Measurements from ENCODE around the gene STUM. TPM values are rescaled to one million over a fixed set of nuclear protein-coding genes. Genes with fewer than 3 reads are reported as not detected.

Gene STUM
- total RNA-seq, 2 donors from 2014 or later, result not detected

DNA sequence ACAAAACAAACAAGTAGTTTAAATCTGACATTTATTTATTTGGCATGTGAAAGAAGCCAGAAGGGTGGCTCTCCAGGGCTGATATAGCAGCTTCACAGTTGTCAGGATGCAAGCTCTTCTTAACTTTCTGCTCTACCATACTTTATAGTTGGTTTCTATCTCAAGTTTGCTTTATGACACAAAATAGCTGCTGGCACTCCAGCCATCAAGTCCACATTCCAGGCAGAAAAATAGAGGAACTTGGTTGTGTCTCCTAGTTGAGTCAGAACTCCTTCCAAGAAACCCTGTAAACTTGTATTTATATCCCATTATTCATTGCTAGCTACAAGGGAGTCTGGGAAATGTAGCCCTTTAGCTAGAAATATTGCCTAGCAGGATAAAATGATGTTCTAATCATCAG, 24.0 kb upstream of the STUM start:
- Mint-ChIP-seq H3K9me3 (no peaks in the 10 kb centered on the region), H3K4me3 (no peak overlapping the region), H3K36me3 (ENCODE audit: insufficient read depth in 2 of 2) (no peaks in the 10 kb centered on the region), H3K27me3 (ENCODE audit: low read depth) (peaks cover 14% of the 10 kb centered on the region), H3K27ac (no peak overlapping the region), H3K4me1 (ENCODE audit: low read depth) (no peaks in the 10 kb centered on the region)
- ATAC-seq (replicated peaks in 1 of 2) (no peak), DNase-seq (no peak)

DNA sequence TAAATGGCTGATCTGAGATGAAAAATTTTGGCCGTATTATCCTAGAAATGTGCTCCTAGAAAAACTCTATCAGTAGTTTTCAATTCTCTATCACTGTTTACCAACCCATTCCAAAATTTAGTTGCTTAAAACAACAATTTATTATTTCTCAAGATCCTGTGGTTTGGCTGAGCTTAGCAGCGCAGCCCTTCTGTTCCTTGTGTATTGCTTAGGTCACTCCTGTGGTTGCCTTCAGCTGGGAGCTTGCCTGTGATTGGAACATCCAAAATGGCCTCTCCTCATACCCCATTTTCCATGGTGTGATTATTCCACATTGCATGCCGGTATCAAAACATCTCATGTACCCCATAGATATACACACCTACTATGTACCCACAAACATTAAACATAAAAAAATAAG, 22.8 kb upstream of the STUM start:
- H3K4me1 Mint-ChIP-seq (ENCODE audit: low read depth), result no peaks in the 10 kb centered on the region
- DNase-seq (no peak), ATAC-seq (replicated peaks in 1 of 2) (no peak)
- no peaks in the 10 kb centered on the region for H3K36me3 Mint-ChIP-seq (ENCODE audit: insufficient read depth in 2 of 2)
- no peaks in the 10 kb centered on the region for H3K9me3 Mint-ChIP-seq
- H3K27me3 Mint-ChIP-seq (ENCODE audit: low read depth), result peaks cover 14% of the 10 kb centered on the region
- no peak overlapping the region for H3K27ac Mint-ChIP-seq
- H3K4me3 Mint-ChIP-seq, result no peak overlapping the region

DNA sequence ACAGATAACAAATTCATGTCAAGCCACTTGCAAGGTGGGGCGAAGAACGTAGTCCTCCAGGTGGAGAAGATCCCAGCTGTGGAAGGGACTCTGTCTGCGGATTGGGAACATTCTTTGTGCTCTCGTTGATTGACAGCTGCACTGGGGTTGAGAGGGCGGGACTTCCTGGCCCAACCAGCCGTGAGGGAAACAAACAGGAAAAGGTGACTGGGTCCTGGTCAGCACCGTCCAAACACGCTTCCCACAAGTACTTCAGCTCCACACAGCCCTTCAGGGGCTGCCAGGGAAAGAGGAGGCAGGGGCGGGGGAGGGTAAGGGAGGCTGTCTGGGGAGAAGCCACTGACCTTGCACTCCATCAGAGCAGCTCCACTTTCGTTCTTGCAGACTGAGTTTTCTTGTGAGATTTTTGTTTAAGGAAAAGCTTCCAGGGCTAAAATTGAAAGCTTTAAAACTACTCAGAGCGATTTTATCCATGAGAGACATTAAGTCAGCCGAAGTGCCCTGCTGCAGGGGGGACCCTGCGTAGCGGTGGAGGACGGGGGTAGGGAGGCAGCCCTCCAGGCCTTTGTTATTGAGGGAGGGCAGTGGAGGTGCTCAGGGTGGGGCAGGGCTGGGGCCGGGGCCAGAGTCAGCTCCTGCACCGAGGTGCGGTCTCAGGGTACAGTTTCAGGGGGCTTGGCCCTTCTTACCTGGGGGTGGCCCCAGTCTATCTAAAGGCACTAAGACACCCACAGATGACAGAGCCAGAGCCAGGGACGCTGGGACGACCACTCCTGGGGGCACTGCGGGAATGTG, 21.6 kb upstream of the STUM start:
- H3K27me3 Mint-ChIP-seq (ENCODE audit: low read depth), result peaks cover 17% of the 10 kb centered on the region
- no peaks in the 10 kb centered on the region for H3K9me3 Mint-ChIP-seq
- no peaks in the 10 kb centered on the region for H3K36me3 Mint-ChIP-seq (ENCODE audit: insufficient read depth in 2 of 2)
- no peak overlapping the region for H3K4me3 Mint-ChIP-seq
- ATAC-seq (replicated peaks in 1 of 2) (no peak), DNase-seq (no peak)
- no peaks in the 10 kb centered on the region for H3K4me1 Mint-ChIP-seq (ENCODE audit: low read depth)
- no peak overlapping the region for H3K27ac Mint-ChIP-seq

DNA sequence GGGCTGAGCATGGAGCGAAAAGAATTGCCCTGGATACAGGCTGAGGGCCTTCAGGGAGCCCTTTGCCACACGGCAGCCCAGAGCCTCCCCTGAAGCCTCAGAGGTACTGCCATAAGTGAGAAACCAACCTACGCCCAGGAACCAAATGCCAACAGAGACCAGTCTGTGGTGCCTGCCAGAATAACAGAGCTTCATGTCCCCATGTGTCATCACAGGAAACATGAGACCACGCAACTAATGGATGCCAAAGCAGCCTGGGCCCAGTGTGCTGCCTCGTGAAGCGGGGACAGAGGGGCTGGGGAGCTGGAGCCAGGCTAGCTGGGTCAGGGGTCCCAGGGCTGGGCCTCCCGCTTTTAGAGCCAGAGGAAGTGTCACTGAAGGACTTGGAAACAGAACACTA, 18.7 kb upstream of the STUM start:
- Mint-ChIP-seq H3K27ac (no peak overlapping the region), H3K36me3 (ENCODE audit: insufficient read depth in 2 of 2) (no peaks in the 10 kb centered on the region)
- no peak for ATAC-seq (replicated peaks in 1 of 2)

DNA sequence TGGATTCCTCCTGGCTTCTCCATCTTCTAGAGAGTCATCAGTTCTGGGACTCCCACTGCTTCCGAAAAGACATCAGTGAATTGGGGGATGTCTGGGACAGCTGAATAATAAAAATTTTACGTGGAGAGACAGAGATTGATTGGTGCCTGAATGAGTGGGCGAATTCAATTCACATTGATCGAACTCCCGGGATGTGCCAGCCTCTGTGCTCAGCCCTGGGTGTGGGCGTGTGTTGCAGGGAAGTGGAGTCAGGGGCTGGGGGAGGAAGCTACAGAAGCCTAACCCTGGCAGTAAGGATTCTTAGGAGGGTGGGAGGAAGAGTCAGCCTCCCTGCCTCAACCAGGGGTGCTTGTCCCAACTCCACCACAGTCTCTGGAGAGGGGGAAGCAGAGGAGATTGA, 18.0 kb upstream of the STUM start:
- Mint-ChIP-seq H3K27me3 (ENCODE audit: low read depth) (peaks cover 6% of the 10 kb centered on the region), H3K27ac (no peak overlapping the region), H3K4me3 (no peak overlapping the region), H3K36me3 (ENCODE audit: insufficient read depth in 2 of 2) (no peaks in the 10 kb centered on the region), H3K9me3 (no peaks in the 10 kb centered on the region), H3K4me1 (ENCODE audit: low read depth) (no peaks in the 10 kb centered on the region)
- no peak for DNase-seq
- ATAC-seq (replicated peaks in 1 of 2), result no peak

More for the DNA sequence above, 18.7 kb upstream of the STUM start:
- no peaks in the 10 kb centered on the region for H3K4me1 Mint-ChIP-seq (ENCODE audit: low read depth)
- H3K9me3 Mint-ChIP-seq, result no peaks in the 10 kb centered on the region
- H3K27me3 Mint-ChIP-seq (ENCODE audit: low read depth), result peaks cover 6% of the 10 kb centered on the region
- no peak for DNase-seq
- H3K4me3 Mint-ChIP-seq, result no peak overlapping the region

DNA sequence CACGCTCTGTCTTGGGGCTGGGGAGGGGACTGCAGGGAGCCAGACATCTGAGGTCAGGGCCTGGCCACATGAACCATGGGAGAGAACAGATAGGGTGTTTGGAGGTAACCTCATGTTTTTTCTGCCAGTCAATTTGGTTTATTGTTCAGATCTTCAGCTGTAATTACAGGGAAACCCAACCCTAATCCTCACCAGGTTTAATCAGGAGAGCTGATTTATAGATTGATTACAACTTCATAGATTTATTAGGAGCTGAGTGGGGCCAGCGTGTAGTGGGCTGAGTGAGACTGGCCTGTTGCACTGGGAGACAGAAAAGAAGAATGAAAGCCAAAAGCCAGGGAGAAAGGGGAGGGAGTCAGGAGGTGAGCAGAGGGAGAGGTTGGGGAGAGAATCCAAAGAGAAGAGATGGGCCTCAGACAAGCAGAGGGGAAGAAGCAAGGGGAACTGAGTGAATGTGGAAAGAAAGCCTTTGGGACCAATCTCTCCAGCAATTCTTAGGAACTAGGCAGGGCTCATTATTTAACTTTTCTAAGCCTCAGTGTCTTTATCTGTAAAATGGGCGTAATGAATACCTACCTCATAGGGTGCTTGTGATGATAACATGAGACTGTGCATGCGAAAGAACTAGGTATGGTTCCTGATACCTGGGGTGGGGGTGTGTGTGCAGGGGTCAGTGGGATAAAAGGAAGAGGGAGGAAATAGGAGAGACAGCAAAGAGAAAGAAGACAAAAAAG, 17.0 kb upstream of the STUM start:
- no peaks in the 10 kb centered on the region for H3K9me3 Mint-ChIP-seq
- no peak for ATAC-seq (replicated peaks in 1 of 2)
- H3K4me1 Mint-ChIP-seq (ENCODE audit: low read depth), result no peaks in the 10 kb centered on the region
- no peak overlapping the region for H3K4me3 Mint-ChIP-seq
- H3K27me3 Mint-ChIP-seq (ENCODE audit: low read depth), result peaks cover 6% of the 10 kb centered on the region
- H3K36me3 Mint-ChIP-seq (ENCODE audit: insufficient read depth in 2 of 2), result no peaks in the 10 kb centered on the region
- no peak for DNase-seq
- H3K27ac Mint-ChIP-seq, result no peak overlapping the region

DNA sequence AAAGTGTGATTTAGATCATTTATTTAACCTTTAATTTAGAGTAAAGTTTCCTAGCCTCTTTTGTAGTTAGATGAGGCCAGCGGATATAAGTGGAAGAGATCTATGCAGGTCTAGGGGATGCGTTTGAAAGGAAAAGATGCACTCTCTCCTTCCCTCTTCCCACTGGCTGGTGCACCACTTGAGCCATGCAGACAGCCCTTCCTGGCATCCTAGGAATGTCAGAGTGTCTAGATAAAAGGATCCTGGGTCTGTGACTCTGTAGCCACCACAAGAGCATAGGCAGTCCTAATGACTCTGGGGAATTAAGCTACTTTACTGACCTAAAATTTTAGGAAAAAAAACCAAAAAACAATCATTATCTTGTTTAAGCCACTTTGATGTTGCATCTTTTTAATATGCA, 16.0 kb upstream of the STUM start:
- Mint-ChIP-seq H3K36me3 (ENCODE audit: insufficient read depth in 2 of 2) (no peaks in the 10 kb centered on the region), H3K9me3 (no peaks in the 10 kb centered on the region), H3K4me1 (ENCODE audit: low read depth) (no peaks in the 10 kb centered on the region), H3K27me3 (ENCODE audit: low read depth) (peaks cover 6% of the 10 kb centered on the region), H3K27ac (no peak overlapping the region), H3K4me3 (no peak overlapping the region)
- ATAC-seq (replicated peaks in 1 of 2), result no peak
- no peak for DNase-seq

DNA sequence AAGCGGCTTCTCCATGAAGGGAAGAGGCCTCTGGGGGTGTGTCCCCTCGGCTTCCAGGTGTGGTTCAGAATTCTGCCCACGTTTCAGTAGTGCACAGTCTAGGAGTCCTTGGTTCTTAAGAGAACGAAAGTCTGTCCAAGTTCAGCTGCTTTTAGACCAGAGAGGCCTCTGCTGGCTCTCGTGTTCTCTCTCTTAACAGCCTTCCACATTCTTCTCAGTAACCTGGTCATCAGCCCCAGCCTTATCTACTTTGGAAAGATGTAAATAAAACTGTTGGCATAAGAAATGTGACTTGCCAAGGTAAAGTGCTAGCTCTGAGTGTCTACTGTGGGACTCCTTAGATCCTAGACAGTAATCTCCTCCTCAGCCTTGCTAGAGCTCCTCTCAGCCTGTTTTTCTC, 15.3 kb upstream of the STUM start:
- no peaks in the 10 kb centered on the region for H3K36me3 Mint-ChIP-seq (ENCODE audit: insufficient read depth in 2 of 2)
- ATAC-seq (replicated peaks in 1 of 2) (no peak), DNase-seq (no peak)
- peaks cover 6% of the 10 kb centered on the region for H3K27me3 Mint-ChIP-seq (ENCODE audit: low read depth)
- no peaks in the 10 kb centered on the region for H3K9me3 Mint-ChIP-seq
- no peak overlapping the region for H3K27ac Mint-ChIP-seq
- H3K4me1 Mint-ChIP-seq (ENCODE audit: low read depth), result no peaks in the 10 kb centered on the region
- no peak overlapping the region for H3K4me3 Mint-ChIP-seq

DNA sequence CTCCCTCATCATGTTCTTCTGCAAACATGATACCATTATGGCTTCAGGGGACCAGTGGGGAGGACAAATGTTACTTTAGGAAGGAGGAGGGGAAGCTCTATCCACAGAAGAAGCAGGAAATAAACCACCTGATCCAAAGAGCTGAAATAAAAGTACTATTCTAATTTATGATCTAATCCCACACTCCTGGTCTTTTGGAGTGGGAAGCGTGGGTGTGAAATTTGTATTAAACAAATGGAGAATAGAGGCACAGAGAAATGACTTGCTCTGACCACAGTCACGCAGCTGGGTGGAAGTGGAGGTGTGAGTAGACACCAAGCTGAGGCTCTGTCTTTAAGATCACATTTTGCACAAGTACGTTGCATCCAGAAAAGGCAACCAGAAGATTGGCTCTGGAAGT, 14.5 kb upstream of the STUM start:
- Mint-ChIP-seq H3K4me3 (no peak overlapping the region), H3K4me1 (ENCODE audit: low read depth) (no peaks in the 10 kb centered on the region), H3K27me3 (ENCODE audit: low read depth) (peaks cover 6% of the 10 kb centered on the region), H3K27ac (no peak overlapping the region), H3K9me3 (no peaks in the 10 kb centered on the region), H3K36me3 (ENCODE audit: insufficient read depth in 2 of 2) (no peaks in the 10 kb centered on the region)
- DNase-seq (no peak), ATAC-seq (replicated peaks in 1 of 2) (no peak)

DNA sequence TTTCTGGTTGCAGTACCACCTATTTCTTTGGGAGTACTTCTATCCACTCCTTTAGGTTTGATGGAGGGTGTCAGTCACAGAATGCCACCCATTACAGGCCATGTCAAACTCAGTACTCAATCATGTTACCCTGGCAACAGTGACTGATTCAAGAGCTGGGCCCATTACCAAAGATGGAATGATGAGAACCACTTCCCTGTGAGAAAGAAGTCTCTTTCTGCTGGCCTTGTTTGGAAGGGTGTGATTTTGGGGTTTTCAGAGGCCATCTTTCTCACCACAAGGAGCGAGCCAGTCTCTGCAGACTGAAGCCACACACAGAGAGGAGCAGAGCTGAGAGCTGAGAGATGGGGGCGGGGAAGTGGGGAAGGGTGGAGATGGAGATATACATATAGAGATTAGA, 13.9 kb upstream of the STUM start:
- H3K27ac Mint-ChIP-seq, result no peak overlapping the region
- DNase-seq (no peak), ATAC-seq (replicated peaks in 1 of 2) (no peak)
- H3K27me3 Mint-ChIP-seq (ENCODE audit: low read depth), result peaks cover 6% of the 10 kb centered on the region
- H3K4me1 Mint-ChIP-seq (ENCODE audit: low read depth), result no peaks in the 10 kb centered on the region
- H3K36me3 Mint-ChIP-seq (ENCODE audit: insufficient read depth in 2 of 2), result no peaks in the 10 kb centered on the region
- H3K9me3 Mint-ChIP-seq, result no peaks in the 10 kb centered on the region
- no peak overlapping the region for H3K4me3 Mint-ChIP-seq

DNA sequence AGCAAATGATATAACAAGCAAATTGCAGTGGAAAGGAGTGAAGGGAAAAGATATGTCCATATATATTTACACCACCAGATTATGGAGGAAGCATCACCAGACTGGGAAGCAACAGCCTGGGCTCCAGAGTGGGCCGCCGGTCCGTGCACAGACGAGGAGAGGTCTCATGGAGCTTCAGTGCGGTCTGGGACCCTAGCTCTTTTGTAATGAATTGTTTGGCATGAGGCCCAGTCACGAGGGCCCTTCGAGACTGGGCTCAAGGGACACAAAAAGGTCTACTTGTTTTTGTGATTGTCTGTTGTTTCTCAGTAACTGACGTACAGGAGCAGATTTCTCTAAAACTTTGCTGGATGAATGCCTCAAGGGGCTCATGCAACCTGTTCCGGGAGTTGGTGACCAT, 12.9 kb upstream of the STUM start:
- no peak overlapping the region for H3K27ac Mint-ChIP-seq

DNA sequence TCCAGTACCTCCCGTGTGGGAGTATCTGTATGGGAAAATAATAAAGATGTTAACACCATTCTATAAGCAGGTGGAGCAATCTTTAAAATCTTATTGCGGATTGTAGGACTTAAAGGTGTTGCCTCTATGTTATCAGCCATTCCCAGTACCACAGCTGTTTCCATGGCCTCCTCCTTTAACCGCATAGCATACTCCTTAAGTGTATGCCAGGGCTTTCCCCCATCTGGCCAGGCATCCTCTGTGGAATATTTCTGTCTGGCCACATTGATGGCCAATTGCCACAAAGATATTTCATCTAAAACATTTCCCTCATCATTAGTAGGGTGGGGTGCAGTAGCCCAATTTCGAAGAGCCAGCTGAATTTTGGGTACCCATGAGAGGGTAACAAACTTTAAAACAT, 7.3 kb upstream of the STUM start:
- ATAC-seq (replicated peaks in 1 of 2) (no peak), DNase-seq (no peak)
- H3K27me3 Mint-ChIP-seq (ENCODE audit: low read depth), result peaks cover 7% of the 10 kb centered on the region
- H3K36me3 Mint-ChIP-seq (ENCODE audit: insufficient read depth in 2 of 2), result no peaks in the 10 kb centered on the region
- H3K4me1 Mint-ChIP-seq (ENCODE audit: low read depth), result no peaks in the 10 kb centered on the region
- H3K9me3 Mint-ChIP-seq, result no peaks in the 10 kb centered on the region
- no peak overlapping the region for H3K4me3 Mint-ChIP-seq
- no peak overlapping the region for H3K27ac Mint-ChIP-seq

More for the DNA sequence above, 12.9 kb upstream of the STUM start:
- Mint-ChIP-seq H3K27me3 (ENCODE audit: low read depth) (peaks cover 6% of the 10 kb centered on the region), H3K4me3 (no peak overlapping the region), H3K4me1 (ENCODE audit: low read depth) (no peaks in the 10 kb centered on the region), H3K9me3 (no peaks in the 10 kb centered on the region), H3K36me3 (ENCODE audit: insufficient read depth in 2 of 2) (no peaks in the 10 kb centered on the region)
- no peak for ATAC-seq (replicated peaks in 1 of 2)
- DNase-seq, result no peak

DNA sequence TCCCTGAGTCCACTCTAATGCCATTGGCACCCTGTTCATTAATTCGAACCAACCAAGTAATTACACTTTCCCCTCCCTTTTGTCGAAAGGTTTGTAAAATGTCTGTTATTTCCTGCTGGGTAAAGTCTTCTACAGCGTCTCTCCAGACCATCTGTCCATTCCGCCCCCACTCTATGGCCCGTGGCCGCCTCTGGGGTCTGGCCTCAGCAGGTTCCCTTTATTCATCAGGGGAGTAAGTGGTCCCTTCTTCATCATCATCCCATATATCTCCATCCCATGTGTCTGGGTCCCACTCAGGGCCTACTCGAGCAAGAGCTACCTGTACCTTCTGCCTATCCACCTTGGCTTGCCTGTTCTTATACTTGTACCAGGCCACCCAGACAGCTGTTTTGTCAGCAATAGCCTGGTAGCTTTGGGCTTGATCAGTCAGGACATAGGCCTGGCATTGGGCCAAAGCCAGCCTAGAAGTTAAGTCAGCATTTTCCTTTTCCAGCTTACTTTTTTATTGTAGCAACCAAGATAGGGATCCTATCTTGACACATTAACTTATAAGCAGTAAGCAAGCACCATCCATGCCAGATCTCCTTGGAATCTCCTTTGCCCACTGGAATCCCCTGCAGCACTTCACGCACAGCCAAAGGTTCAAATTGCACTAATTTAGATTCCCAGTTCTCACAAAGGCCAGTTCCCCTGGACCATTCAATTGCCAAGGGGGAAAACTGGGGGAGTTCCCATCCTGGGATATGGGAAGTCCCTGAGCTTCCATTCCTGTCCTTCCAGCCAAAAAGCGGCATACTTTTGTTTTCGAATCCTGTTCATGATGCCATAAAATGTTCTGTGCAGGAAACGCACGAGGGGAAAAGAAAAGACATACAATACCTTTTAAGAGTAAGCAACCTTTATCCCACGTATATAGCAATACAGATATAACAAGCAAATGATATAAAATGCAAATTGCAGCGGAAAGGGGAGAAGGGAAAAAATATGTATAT, 6.6 kb upstream of the STUM start:
- DNase-seq (no peak), ATAC-seq (replicated peaks in 1 of 2) (no peak)
- Mint-ChIP-seq H3K4me3 (no peak overlapping the region), H3K36me3 (ENCODE audit: insufficient read depth in 2 of 2) (no peaks in the 10 kb centered on the region), H3K4me1 (ENCODE audit: low read depth) (no peaks in the 10 kb centered on the region), H3K9me3 (no peaks in the 10 kb centered on the region), H3K27ac (no peak overlapping the region), H3K27me3 (ENCODE audit: low read depth) (peaks cover 14% of the 10 kb centered on the region)

Measured in activated T-cell treated with anti-CD3 and anti-CD28 coated beads, Interleukin-2, amount 50 U/mL, for 72 hours (primary cell).